IMR-90 (cell line): ENCODE measurements around the gene PTCD2. TPM values are rescaled to one million over a fixed set of nuclear protein-coding genes. Genes with fewer than 3 reads are reported as not detected.
A peak's percentile ranks its signal among the peaks of the same experiment; 100 is the strongest.

Source experiments
- ATAC-seq: fragments of 200-7000 bp; cut with Tn5 transposase; 2 replicates; pipeline ENCODE4 v1.9.1; 2020; ENCODE audit warnings: low read depth, mild to moderate bottlenecking, moderate library complexity
- BruUV-seq: library from RNA; stranded (reverse); fragments of 400-500 nt; replicated peaks from 2 replicates; lab custom pipeline; 2021; lab: Mats Ljungman, UMichigan
- CTCF ChIA-PET: fragments of 300-600 bp; formaldehyde crosslinking; extraction: SDS; loops from one replicate; lab custom pipeline; 2021; ENCODE audit warnings: antibody characterized with exemption; lab: Yijun Ruan, JAX
- POLR2A ChIA-PET: fragments of 300-600 bp; sonication (Branson Sonifier 250); formaldehyde crosslinking; loops from one replicate; lab custom pipeline; 2022; ENCODE audit warnings: antibody characterized with exemption; ENCODE audit not compliant: unreplicated experiment; lab: Charles Lee
- DNase-seq: peaks from one replicate; pipeline ENCODE4 v3.0.0; 2013
- H2AFZ ChIP-seq: replicated peaks from 2 replicates; pipeline ENCODE3; 2013; ENCODE audit warnings: low read length, mild to moderate bottlenecking; ENCODE audit not compliant: poor library complexity
- H2AK5ac ChIP-seq: 2 replicates; pipeline ENCODE4 v1.6.1; 2013; ENCODE audit warnings: low read depth, low read length, inconsistent platforms
- H2AK9ac ChIP-seq: replicated peaks from 2 replicates; pipeline ENCODE3; 2013; ENCODE audit warnings: mild to moderate bottlenecking, low read depth, low read length, moderate library complexity; ENCODE audit not compliant: poor library complexity
- H2BK120ac ChIP-seq: 2 replicates; pipeline ENCODE4 v1.6.1; 2013; ENCODE audit warnings: low read depth, low read length, inconsistent platforms
- H2BK15ac ChIP-seq: 3 replicates; pipeline ENCODE4 v1.6.1; 2013; ENCODE audit warnings: low read depth, low read length, inconsistent platforms
- H2BK20ac ChIP-seq: 2 replicates; pipeline ENCODE4 v1.6.1; 2013; ENCODE audit warnings: low read depth, mild to moderate bottlenecking, inconsistent platforms, low read length, moderate library complexity
- H2BK5ac ChIP-seq: 2 replicates; pipeline ENCODE4 v1.6.1; 2013; ENCODE audit warnings: mild to moderate bottlenecking, low read depth, low read length, inconsistent platforms; ENCODE audit not compliant: poor library complexity, severe bottlenecking
- H3K14ac ChIP-seq: replicated peaks from 2 replicates; pipeline ENCODE4 v1.6.1; 2013; ENCODE audit warnings: low read depth, low read length, inconsistent platforms
- H3K18ac ChIP-seq: 2 replicates; pipeline ENCODE4 v1.6.1; 2013; ENCODE audit warnings: low read depth, low read length, control low read depth
- H3K23ac ChIP-seq: 2 replicates; pipeline ENCODE4 v1.6.1; 2013; ENCODE audit warnings: low read depth, low read length, inconsistent platforms
- H3K27ac ChIP-seq: 2 replicates; pipeline ENCODE4 v1.5.1; 2013; ENCODE audit warnings: mild to moderate bottlenecking, control low read depth, low read length; ENCODE audit not compliant: insufficient read depth
- H3K27me3 ChIP-seq: 2 replicates; pipeline ENCODE4 v1.6.1; 2013; ENCODE audit warnings: low read length; ENCODE audit not compliant: control insufficient read depth, insufficient read depth
- H3K36me3 ChIP-seq: 2 replicates; pipeline ENCODE4 v1.6.1; 2013; ENCODE audit warnings: low read length, mixed read lengths; ENCODE audit not compliant: control insufficient read depth, insufficient read depth
- H3K4ac ChIP-seq: 2 replicates; pipeline ENCODE4 v1.6.1; 2013; ENCODE audit warnings: low read depth, low read length, inconsistent platforms
- H3K4me1 ChIP-seq: 2 replicates; pipeline ENCODE4 v1.6.1; 2013; ENCODE audit warnings: low read length, mixed read lengths; ENCODE audit not compliant: control insufficient read depth, insufficient read depth
- H3K4me2 ChIP-seq: 2 replicates; pipeline ENCODE4 v1.6.1; 2013; ENCODE audit warnings: low read depth, mild to moderate bottlenecking, control low read depth, low read length, moderate library complexity
- H3K4me3 ChIP-seq: 2 replicates; pipeline ENCODE4 v1.5.1; 2013; ENCODE audit warnings: low read depth, mild to moderate bottlenecking, control low read depth, low read length, moderate library complexity; ENCODE audit not compliant: insufficient read depth
- H3K56ac ChIP-seq: 2 replicates; pipeline ENCODE4 v1.6.1; 2013; ENCODE audit warnings: low read length, inconsistent platforms; ENCODE audit not compliant: insufficient read depth; ENCODE audit errors: extremely low read depth
- H3K79me1 ChIP-seq, 2 experiments: 2 replicates each; pipeline ENCODE4 v1.6.1; 2013; ENCODE audit warnings: low read length in 2 of 2, inconsistent platforms in 1 of 2, low read depth in 1 of 2
- H3K9ac ChIP-seq: 2 replicates; pipeline ENCODE4 v1.6.1; 2013; ENCODE audit warnings: low read depth, low read length, control low read depth
- H3K9me1 ChIP-seq: 2 replicates; pipeline ENCODE4 v1.6.1; 2013; ENCODE audit warnings: low read length, inconsistent platforms; ENCODE audit not compliant: insufficient read depth
- H3K9me3 ChIP-seq: 2 replicates; pipeline ENCODE4 v1.6.1; 2013; ENCODE audit warnings: low read length; ENCODE audit not compliant: control insufficient read depth, insufficient read depth
- H4K20me1 ChIP-seq: 2 replicates; pipeline ENCODE4 v1.6.1; 2013; ENCODE audit warnings: low read length, inconsistent platforms; ENCODE audit not compliant: insufficient read depth
- H4K5ac ChIP-seq: 2 replicates; pipeline ENCODE4 v1.6.1; 2013; ENCODE audit warnings: mild to moderate bottlenecking, low read depth, low read length, control low read depth
- H4K8ac ChIP-seq, 2 experiments: 2 replicates each; pipeline ENCODE4 v1.6.1; 2013; ENCODE audit warnings: low read depth in 2 of 2, low read length in 2 of 2, control low read depth in 1 of 2, inconsistent platforms in 1 of 2
- H4K91ac ChIP-seq: 2 replicates; pipeline ENCODE4 v1.6.1; 2013; ENCODE audit warnings: low read depth, low read length, inconsistent platforms; ENCODE audit not compliant: insufficient read depth
- POLR2A ChIP-seq: IDR thresholded peaks from 2 replicates; pipeline ENCODE4 v1.6.1; 2012; ENCODE audit warnings: mild to moderate bottlenecking, low read depth, low read length
- RAD21 ChIP-seq: IDR thresholded peaks from 2 replicates; pipeline ENCODE4 v1.6.1; 2012; ENCODE audit warnings: low read length, improper control_type of control experiment
- SMC3 ChIP-seq: fragments of 150-350 bp; IDR thresholded peaks from 2 replicates; pipeline ENCODE4 v1.6.1; 2016; ENCODE audit warnings: low read depth, mild to moderate bottlenecking, antibody characterized with exemption, low read length, moderate library complexity
- WGBS, 2 experiments: methylation state at CpG; one replicate each; pipeline versions ENCODE4 v1.1.5 to v1.1.7; 2013; ENCODE audit warnings: missing lambda C conversion rate in 2 of 2; ENCODE audit not compliant: insufficient read length in 1 of 2; ENCODE audit errors: extremely low coverage in 2 of 2; 5-methylcytosine and 5-hydroxymethylcytosine counted together
- dilution Hi-C: fragments of 300-500 bp; cut with HindIII; formaldehyde crosslinking; loops from one replicate; pipeline ENCODE4 v1.14.3; 2018; ENCODE audit warnings: low sequenced_read_pairs; ENCODE audit not compliant: unreplicated experiment
- in situ Hi-C: fragments of 300-500 bp; cut with MboI; formaldehyde crosslinking; loops from 3 replicates; pipeline ENCODE4 v1.14.3; 2019; ENCODE audit warnings: low sequenced_read_pairs, inconsistent platforms, mixed read lengths
- intact Hi-C: fragments of 100-400 bp; cut with micrococcal nuclease; formaldehyde crosslinking; loops from 2 replicates; pipeline ENCODE4 v1.10.0; 2022
- polyA plus RNA-seq, 3 experiments: library from polyadenylated mRNA; depleted of rRNA; stranded (reverse); fragments of >200 nt; gene quantifications; 2 replicates each; pipeline ENCODE4 v1.2.3, GENCODE V29; 2012; ENCODE audit warnings: low replicate concordance in 1 of 3
- total RNA-seq: library from RNA; depleted of rRNA; stranded (reverse); fragments of >200 nt; gene quantifications from 2 replicates; pipeline ENCODE4 v1.2.3, GENCODE V29; 2012

The PTCD2 gene
- total and polyA plus RNA-seq, 2 of the 4 experiments (the other 2 are of a cell fraction), result 6.5 to 9.9 TPM

- Histone ChIP-seq H3K36me3 (no peaks in the 10 kb centered on the region), H2BK20ac (no peak overlapping the region), H3K4me1 (peaks cover 7% of the 10 kb centered on the region), H4K8ac (no peak overlapping the region), H2AK9ac (no peak overlapping the region), H2BK5ac (no peak overlapping the region), H3K9ac (no peak overlapping the region), H3K4me2 (no peak overlapping the region), H2BK120ac (peak overlapping the region; percentile 7; the same call in 1 of the 2 replicates), H4K5ac (no peak overlapping the region), H3K79me1 (no peaks in the 10 kb centered on the region), H3K9me1 (no peaks in the 10 kb centered on the region), H2AK5ac (no peak overlapping the region), H3K4me3 (no peak overlapping the region), H3K27ac (no peak overlapping the region), H3K18ac (no peak overlapping the region), H3K23ac (no peak overlapping the region), H3K27me3 (no peaks in the 10 kb centered on the region), H3K14ac (no peak overlapping the region), H3K56ac (no peak overlapping the region), H4K91ac (no peak overlapping the region), H4K20me1 (no peaks in the 10 kb centered on the region), H3K4ac (no peak overlapping the region), H2BK15ac (no peak overlapping the region), H3K9me3 (no peaks in the 10 kb centered on the region), H2AFZ (no peak overlapping the region)
- intact Hi-C loops (no loop called here), in situ Hi-C loops (no loop called here), dilution Hi-C loops (no loop called here)
- ChIA-PET POLR2A (no interaction called here), CTCF (no interaction called here)
- TF ChIP-seq POLR2A (no peak), SMC3 (no peak), RAD21 (no peak)
- DNase-seq, result no peak
- no TSS peak for BruUV-seq
- WGBS, 2 experiments, result 80% methylated on average over 1 of the region's 5 CpGs; no CpG with 5 or more reads in 1 of the 2 experiments
- no peak for ATAC-seq
Measured at GRCh38 chr5:72408127-72408526, 88.0 kb downstream of the PTCD2 start.
